ENCODE results near the gene VMP1. TPM values are rescaled to one million over a fixed set of nuclear protein-coding genes. Genes with fewer than 3 reads are reported as not detected.
A peak's percentile ranks its signal among the peaks of the same experiment; 100 is the strongest.

Gene VMP1
- total RNA-seq, 2 experiments from 2014 or later = 239 to 248 TPM

DNA sequence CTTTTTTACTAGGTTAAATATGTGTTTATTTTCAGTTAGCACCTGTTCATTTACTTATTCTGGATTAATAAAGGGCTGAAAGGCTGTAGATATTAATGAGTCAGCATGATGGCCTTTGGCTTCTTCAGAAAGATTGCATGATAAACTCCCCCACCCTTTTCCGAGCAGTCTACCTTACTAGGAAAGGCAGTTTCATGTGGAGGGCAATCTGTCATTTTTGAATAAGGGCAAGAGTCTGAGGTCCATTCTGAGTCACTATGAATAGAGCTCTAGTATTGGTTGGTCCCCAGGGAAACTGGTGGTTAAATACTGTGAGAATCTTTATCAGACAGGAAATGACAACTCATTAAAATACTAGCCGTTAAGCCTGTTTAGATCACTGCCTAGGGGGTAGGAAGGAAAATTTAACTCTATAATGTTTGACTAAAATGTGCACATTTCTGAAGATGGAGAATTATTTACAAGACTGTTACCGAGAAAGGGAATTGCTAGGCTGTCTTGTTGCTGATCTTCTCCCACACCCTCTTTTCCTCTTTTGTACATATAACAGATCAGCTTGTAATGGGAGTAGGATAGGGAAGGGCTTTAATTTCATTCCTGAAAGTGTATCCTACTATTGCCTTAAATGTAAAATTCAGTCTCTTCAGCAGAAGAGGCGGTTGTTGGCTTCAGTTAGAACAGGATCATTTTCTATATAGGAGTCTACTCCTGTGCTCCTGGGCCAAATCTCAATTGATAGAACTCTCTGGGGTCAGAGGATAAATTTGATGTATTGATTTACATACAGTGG lies 122.0 kb downstream of the VMP1 start:
- Mint-ChIP-seq H3K4me3 (peak overlapping the region; percentile 89), H3K36me3 (ENCODE audit: low read depth) (peaks cover 55% of the 10 kb centered on the region), H3K27me3 (no peaks in the 10 kb centered on the region), H3K27ac (peak overlapping the region; percentile 97), H3K9me3 (no peaks in the 10 kb centered on the region), H3K4me1 (ENCODE audit: low read depth) (peaks cover 73% of the 10 kb centered on the region)
- CTCF ChIA-PET = interaction anchor here (1.5 to 5.3 kb wide), 5 partner anchors 10 to 76 kb away, joined by 6 to 50 read pairs (median 10); no protein-coding TSS in a partner anchor
- DNase-seq (peak; percentile 72), ATAC-seq (peak; percentile 78)
- intact Hi-C loops (cut with micrococcal nuclease) = loop anchor here (1.0 kb wide), 4 partner anchors 8 to 67 kb away; no protein-coding TSS in a partner anchor
- TF ChIP-seq, protein P1, sequence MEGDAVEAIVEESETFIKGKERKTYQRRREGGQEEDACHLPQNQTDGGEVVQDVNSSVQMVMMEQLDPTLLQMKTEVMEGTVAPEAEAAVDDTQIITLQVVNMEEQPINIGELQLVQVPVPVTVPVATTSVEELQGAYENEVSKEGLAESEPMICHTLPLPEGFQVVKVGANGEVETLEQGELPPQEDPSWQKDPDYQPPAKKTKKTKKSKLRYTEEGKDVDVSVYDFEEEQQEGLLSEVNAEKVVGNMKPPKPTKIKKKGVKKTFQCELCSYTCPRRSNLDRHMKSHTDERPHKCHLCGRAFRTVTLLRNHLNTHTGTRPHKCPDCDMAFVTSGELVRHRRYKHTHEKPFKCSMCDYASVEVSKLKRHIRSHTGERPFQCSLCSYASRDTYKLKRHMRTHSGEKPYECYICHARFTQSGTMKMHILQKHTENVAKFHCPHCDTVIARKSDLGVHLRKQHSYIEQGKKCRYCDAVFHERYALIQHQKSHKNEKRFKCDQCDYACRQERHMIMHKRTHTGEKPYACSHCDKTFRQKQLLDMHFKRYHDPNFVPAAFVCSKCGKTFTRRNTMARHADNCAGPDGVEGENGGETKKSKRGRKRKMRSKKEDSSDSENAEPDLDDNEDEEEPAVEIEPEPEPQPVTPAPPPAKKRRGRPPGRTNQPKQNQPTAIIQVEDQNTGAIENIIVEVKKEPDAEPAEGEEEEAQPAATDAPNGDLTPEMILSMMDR (IDR thresholded peaks at IDR 0.05) = no peak
- POLR2A ChIA-PET = interaction anchor here (0.6 to 27.9 kb wide), 7 partner anchors 14 to 210 kb away, joined by 3 to 1156 read pairs (median 125); no protein-coding TSS in a partner anchor

DNA sequence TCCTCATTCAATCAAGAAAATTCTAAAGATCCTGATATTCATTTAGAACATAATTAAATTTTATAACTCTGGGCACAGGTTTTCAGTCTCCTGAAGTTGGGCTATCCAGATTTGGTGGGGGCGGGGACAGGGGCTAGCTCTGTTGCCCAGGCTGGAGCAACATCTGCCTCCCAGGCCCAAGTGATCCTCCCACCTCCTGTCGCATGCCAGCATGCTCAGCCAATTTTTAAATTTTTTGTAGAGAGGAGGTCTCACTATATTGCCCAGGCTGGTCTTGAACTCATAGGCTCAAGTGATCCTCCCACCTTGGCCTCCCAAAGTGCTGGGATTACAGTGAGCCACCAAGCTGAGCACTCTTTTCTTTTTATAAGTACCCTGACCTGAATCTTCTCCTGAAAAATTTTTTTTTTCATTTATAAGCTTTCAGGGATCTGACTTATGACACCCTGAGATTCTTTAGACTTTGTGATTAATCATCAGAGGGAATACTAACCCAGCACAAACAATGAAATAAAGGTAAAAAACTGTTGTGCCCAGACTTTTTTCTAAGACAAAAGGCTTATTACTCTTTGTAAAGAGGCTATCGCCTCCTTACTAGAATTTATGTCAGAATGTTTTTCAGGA lies 122.7 kb downstream of the VMP1 start:
- Mint-ChIP-seq H3K27ac (peak overlapping the region; percentile 97), H3K4me1 (ENCODE audit: low read depth) (peaks cover 73% of the 10 kb centered on the region), H3K9me3 (no peaks in the 10 kb centered on the region), H3K4me3 (peak overlapping the region; percentile 89), H3K27me3 (no peaks in the 10 kb centered on the region), H3K36me3 (ENCODE audit: low read depth) (peaks cover 55% of the 10 kb centered on the region)
- POLR2A ChIA-PET = interaction anchor here (1.0 to 27.9 kb wide), 6 partner anchors 13 to 211 kb away, joined by 3 to 1156 read pairs (median 272); no protein-coding TSS in a partner anchor
- DNase-seq = peak; percentile 54
- ATAC-seq = no peak
- TF ChIP-seq, protein P1 (IDR thresholded peaks at IDR 0.05) = no peak
- intact Hi-C loops (cut with micrococcal nuclease) = loop anchor here (1.0 kb wide), 1 partner anchor 10 kb away; no protein-coding TSS in a partner anchor
- CTCF ChIA-PET = interaction anchor here (0.9 to 5.3 kb wide), 5 partner anchors 11 to 76 kb away, joined by 3 to 50 read pairs (median 6); no protein-coding TSS in a partner anchor

DNA sequence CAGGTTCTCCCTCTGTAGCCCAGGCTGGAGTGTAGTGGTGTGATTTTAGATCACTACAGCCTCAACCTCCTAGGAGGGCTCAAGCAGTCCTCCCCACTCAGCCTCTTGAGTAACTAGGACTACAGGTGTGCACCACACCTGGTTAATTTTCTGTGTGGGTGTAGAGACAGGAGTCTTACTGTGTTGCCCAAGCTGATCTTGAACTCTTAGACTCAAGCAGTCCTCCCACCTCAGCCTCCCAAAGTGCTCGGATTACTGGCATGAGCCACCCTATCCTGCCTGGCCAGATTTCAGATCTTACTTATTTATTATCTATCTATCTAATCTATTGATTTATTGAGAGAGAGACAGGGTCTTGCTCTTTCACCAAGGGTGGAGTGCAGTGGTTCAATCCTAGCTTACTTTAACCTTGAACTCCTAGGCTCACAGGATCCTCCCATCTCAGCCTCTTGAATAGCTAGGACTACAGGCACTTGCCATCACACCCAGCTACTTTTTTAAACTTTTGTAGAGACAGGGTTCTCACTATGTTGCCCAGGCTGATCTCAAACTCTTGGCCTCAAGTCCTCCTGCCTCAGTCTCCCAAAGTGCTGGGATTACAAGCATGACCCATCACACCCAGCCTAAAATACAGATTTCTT lies 123.5 kb downstream of the VMP1 start:
- peaks cover 68% of the 10 kb centered on the region for H3K4me1 Mint-ChIP-seq (ENCODE audit: low read depth)
- ChIA-PET POLR2A (interaction anchor here (9.8 to 27.9 kb wide), 4 partner anchors 12 to 77 kb away, joined by 125 to 1156 read pairs (median 566); no protein-coding TSS in a partner anchor), CTCF (interaction anchor here (0.9 to 5.3 kb wide), 7 partner anchors 10 to 77 kb away, joined by 3 to 50 read pairs (median 5); no protein-coding TSS in a partner anchor)
- intact Hi-C loops (cut with micrococcal nuclease) = loop anchor here (1.0 kb wide), 1 partner anchor 9 kb away; no protein-coding TSS in a partner anchor
- peak overlapping the region; percentile 97 for H3K27ac Mint-ChIP-seq
- TF ChIP-seq, protein P1 (IDR thresholded peaks at IDR 0.05) = no peak
- H3K36me3 Mint-ChIP-seq (ENCODE audit: low read depth) = peaks cover 51% of the 10 kb centered on the region
- DNase-seq (peak; percentile 28), ATAC-seq (no peak)
- H3K9me3 Mint-ChIP-seq = no peaks in the 10 kb centered on the region
- H3K4me3 Mint-ChIP-seq = peak overlapping the region; percentile 89
- H3K27me3 Mint-ChIP-seq = no peaks in the 10 kb centered on the region

DNA sequence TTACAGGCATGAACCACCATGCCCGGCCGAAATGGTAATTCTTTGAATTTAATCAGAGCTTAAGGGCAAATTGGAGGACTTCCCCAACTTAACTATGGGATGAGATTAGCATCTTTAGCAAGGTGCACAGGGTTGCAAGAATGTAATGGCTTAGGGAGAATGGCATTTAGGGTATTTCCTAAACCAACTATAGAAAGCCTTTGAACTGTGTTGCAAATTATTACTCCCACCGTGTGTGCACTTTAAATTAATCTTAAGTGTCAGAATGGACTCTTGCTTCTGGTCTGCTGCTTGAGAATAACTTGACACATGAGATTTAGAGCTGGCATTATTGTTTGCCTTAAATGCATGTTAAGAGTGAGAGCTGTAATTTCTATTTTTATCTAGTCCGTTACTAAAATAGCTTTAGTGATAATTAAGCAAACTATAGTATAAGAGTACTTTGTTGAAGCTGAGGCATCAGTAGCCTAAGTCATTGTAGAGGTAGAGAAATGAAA lies 125.5 kb downstream of the VMP1 start:
- Mint-ChIP-seq H3K4me1 (ENCODE audit: low read depth) (peaks cover 67% of the 10 kb centered on the region), H3K27ac (peak overlapping the region; percentile 89), H3K27me3 (no peaks in the 10 kb centered on the region), H3K4me3 (peak overlapping the region; percentile 52), H3K36me3 (ENCODE audit: low read depth) (peaks cover 39% of the 10 kb centered on the region), H3K9me3 (no peaks in the 10 kb centered on the region)
- DNase-seq (peak; percentile 41), ATAC-seq (no peak)
- CTCF ChIA-PET = interaction anchor here (0.7 to 1.6 kb wide), 5 partner anchors 14 to 74 kb away, joined by 3 to 8 read pairs (median 4); no protein-coding TSS in a partner anchor
- intact Hi-C loops (cut with micrococcal nuclease) = no loop called here
- TF ChIP-seq, protein P1 (IDR thresholded peaks at IDR 0.05) = no peak
- POLR2A ChIA-PET = interaction anchor here (0.6 to 27.9 kb wide), 6 partner anchors 10 to 108 kb away, joined by 3 to 1156 read pairs (median 272); no protein-coding TSS in a partner anchor

All from activated CD8-positive, alpha-beta T cell treated with anti-CD3 and anti-CD28 coated beads for 36 hours (primary cell).